Natural killer cell treated with Interleukin-12 subunit alpha and Interleukin-12 subunit beta and Interleukin-15 and Interleukin-18, amount 100 ng/mL, for 72 hours (primary cell): ENCODE measurements around the gene PYGB. TPM values are rescaled to one million over a fixed set of nuclear protein-coding genes. Genes with fewer than 3 reads are reported as not detected.

Experiments used
- ATAC-seq, 2 donors: fragments of 150-1000 bp; cut with Tn5 transposase in 1 of 2; sonication (Bioruptor Pico), chemical (Tn5 transposase) in 1 of 2; 2 replicates each; pipeline ENCODE4 v1.10.0; 2021
- DNase-seq: peaks from one replicate; pipeline ENCODE4 v3.0.0; 2022; ENCODE audit warnings: low spot score
- H3K27ac Mint-ChIP-seq, 2 donors: 1 replicate in 1 of 2; 2 replicates in 1 of 2; pipeline ENCODE4 v1.8.0; 2022; ENCODE audit warnings: mixed read lengths in 2 of 2, mild to moderate bottlenecking in 1 of 2, moderate library complexity in 1 of 2
- H3K27me3 Mint-ChIP-seq, 2 donors: 1 replicate in 1 of 2; 2 replicates in 1 of 2; pipeline ENCODE4 v1.8.0; 2022; ENCODE audit warnings: mixed read lengths in 2 of 2
- H3K36me3 Mint-ChIP-seq: one replicate; pipeline ENCODE4 v1.8.0; 2022; ENCODE audit warnings: mixed read lengths
- H3K4me1 Mint-ChIP-seq, 2 donors: 1 replicate in 1 of 2; 2 replicates in 1 of 2; pipeline ENCODE4 v1.8.0; 2022; ENCODE audit warnings: low read depth in 2 of 2, mixed read lengths in 2 of 2, mild to moderate bottlenecking in 1 of 2
- H3K4me3 Mint-ChIP-seq: one replicate; pipeline ENCODE4 v1.8.0; 2022; ENCODE audit warnings: mixed read lengths
- H3K9me3 Mint-ChIP-seq: 2 replicates; pipeline ENCODE4 v1.8.0; 2022; ENCODE audit warnings: mixed read lengths
- total RNA-seq, 2 donors: library from RNA; stranded (reverse); gene quantifications; one replicate each; pipeline ENCODE4 v1.2.3, GENCODE V29; 2022

PYGB gene
- total RNA-seq, 2 donors from 2014 or later: 35.9 to 40.4 TPM

GRCh38 chr20:25209911-25210310 lies 38.0 kb upstream of the PYGB start:
- ATAC-seq (no peak), DNase-seq (no peak)
- no peak overlapping the region for H3K27ac Mint-ChIP-seq
- no peaks in the 10 kb centered on the region for H3K27me3 Mint-ChIP-seq
- H3K4me1 Mint-ChIP-seq: peaks cover 0 to 2% of the 10 kb centered on the region in 2 donors
- H3K36me3 Mint-ChIP-seq: no peaks in the 10 kb centered on the region
- H3K4me3 Mint-ChIP-seq: no peak overlapping the region
- H3K9me3 Mint-ChIP-seq: no peaks in the 10 kb centered on the region

GRCh38 chr20:25211273-25211672 lies 36.6 kb upstream of the PYGB start:
- Mint-ChIP-seq H3K27me3 (no peaks in the 10 kb centered on the region), H3K36me3 (no peaks in the 10 kb centered on the region), H3K9me3 (no peaks in the 10 kb centered on the region), H3K4me3 (no peak overlapping the region), H3K27ac (no peak overlapping the region), H3K4me1 (no peaks in the 10 kb centered on the region)
- DNase-seq (no peak), ATAC-seq (no peak)

- no peaks in the 10 kb centered on the region for H3K36me3 Mint-ChIP-seq
- no peak overlapping the region for H3K4me3 Mint-ChIP-seq
- H3K27ac Mint-ChIP-seq: no peak overlapping the region
- no peaks in the 10 kb centered on the region for H3K9me3 Mint-ChIP-seq
- ATAC-seq (no peak), DNase-seq (no peak)
- H3K4me1 Mint-ChIP-seq: no peaks in the 10 kb centered on the region
- no peaks in the 10 kb centered on the region for H3K27me3 Mint-ChIP-seq
These were observed 35.6 kb upstream of the PYGB start for GRCh38 chr20:25212242-25212641.

DNA sequence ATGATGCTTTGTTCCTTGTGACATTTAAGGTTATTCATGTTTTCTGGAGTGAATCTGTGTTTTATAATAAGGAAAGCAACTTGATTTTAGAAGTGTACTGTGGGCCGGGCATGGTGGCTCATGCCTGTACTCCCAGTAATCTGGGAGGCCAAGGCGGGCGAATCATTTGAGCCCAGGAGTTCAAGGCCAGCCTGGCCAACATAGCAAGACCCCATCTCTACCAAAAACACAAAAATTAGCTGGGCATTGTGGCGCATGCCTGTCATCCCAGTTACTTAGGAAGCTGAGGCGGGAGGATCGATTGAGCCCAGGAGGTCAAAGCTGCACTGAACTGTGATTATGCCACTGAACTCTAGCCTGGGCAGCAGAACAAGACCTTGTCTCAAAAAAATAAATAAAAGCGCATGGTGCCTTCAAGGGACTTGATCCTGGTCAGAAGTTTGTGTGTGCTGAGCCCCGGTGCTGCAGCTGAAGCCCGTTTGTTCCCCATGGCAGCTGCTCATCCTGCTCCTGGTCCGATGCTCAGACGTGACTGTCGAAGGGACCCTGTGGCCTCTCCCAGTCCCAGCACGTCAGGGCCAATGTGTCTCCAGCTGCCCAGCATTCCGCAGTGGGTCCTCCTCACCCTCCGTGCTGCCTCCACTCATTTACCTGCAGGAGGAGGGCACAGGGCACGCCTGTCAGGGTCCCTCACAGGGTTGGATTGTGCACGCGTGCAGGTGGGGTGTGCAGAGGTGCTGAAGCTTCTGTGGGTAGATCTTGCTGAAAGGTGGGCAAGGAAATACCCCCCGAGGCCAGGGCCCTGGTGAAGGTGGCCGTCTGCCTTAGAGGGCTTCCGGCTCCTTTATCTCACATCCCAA lies 34.1 kb upstream of the PYGB start:
- H3K27me3 Mint-ChIP-seq: no peaks in the 10 kb centered on the region
- no peak overlapping the region for H3K27ac Mint-ChIP-seq
- ATAC-seq (no peak), DNase-seq (no peak)
- no peaks in the 10 kb centered on the region for H3K9me3 Mint-ChIP-seq
- H3K4me1 Mint-ChIP-seq: no peaks in the 10 kb centered on the region
- H3K36me3 Mint-ChIP-seq: no peaks in the 10 kb centered on the region
- no peak overlapping the region for H3K4me3 Mint-ChIP-seq

DNA sequence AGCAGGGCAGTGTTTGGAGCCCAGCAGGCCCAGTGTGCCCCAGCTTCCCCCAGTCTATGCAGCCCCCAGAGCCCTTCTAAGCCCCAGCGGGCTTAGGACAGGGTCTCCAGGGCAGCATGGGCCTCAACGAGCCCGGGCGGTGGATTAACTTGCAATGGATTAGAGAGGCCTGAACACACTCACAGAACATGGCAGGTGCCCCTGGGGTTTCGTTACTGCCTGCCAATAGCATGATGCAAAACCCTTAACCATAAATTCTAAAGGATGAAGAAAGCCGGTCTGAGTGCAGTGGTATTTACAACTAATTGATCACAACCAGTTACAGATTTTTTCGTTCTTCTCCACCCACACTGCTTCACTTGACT lies 33.5 kb upstream of the PYGB start:
- no peaks in the 10 kb centered on the region for H3K4me1 Mint-ChIP-seq
- H3K27ac Mint-ChIP-seq: no peak overlapping the region
- no peaks in the 10 kb centered on the region for H3K9me3 Mint-ChIP-seq
- DNase-seq (no peak), ATAC-seq (no peak)
- no peaks in the 10 kb centered on the region for H3K36me3 Mint-ChIP-seq
- no peak overlapping the region for H3K4me3 Mint-ChIP-seq
- no peaks in the 10 kb centered on the region for H3K27me3 Mint-ChIP-seq

DNA sequence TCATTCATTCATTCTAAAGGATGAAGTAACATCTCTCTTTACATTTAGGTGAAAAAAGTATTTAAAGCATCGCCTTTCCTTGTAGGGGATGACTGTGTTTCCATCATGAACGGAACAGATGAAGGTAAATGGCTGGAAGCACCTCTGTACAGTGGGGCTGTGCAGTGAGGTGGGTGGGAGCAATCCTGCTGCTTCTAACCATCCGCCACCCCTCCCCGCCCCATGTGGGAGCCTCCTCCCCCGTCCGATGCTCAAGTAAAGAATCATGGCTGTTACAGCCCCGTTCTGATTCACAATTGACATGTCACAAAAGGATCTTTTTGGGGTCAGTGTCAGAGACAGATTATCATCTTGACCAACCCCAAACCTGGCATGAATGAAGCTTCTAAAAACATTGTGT lies 33.1 kb upstream of the PYGB start:
- Mint-ChIP-seq H3K27ac (no peak overlapping the region), H3K36me3 (no peaks in the 10 kb centered on the region), H3K9me3 (no peaks in the 10 kb centered on the region), H3K4me1 (no peaks in the 10 kb centered on the region), H3K27me3 (no peaks in the 10 kb centered on the region), H3K4me3 (no peak overlapping the region)
- DNase-seq (no peak), ATAC-seq (no peak)

DNA sequence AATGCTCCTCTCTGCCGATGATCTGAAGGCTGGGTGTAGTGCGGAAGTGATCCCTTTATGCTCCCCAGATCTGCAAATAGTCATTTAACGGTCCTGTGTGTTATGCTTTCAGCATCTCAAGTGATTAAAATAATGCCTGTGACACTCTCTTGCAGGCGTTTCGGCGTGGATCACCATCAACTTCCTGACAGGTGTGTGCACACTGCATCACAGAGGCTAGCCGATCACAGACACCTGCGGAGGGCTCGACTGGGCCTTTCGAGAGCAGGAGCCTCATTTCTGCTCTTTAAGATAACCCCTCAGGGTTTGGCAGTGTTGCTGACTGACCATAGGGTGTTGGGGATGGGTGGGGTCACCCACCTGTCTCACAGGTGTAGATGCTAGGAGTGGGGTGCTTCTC lies 32.4 kb upstream of the PYGB start:
- H3K4me3 Mint-ChIP-seq: no peak overlapping the region
- DNase-seq: no peak
- no peaks in the 10 kb centered on the region for H3K9me3 Mint-ChIP-seq
- no peaks in the 10 kb centered on the region for H3K27me3 Mint-ChIP-seq
- no peaks in the 10 kb centered on the region for H3K36me3 Mint-ChIP-seq
- H3K4me1 Mint-ChIP-seq: no peaks in the 10 kb centered on the region
- no peak overlapping the region for H3K27ac Mint-ChIP-seq
- no peak for ATAC-seq

GRCh38 chr20:25216199-25216945 lies 31.5 kb upstream of the PYGB start:
- Mint-ChIP-seq H3K27me3 (no peaks in the 10 kb centered on the region), H3K27ac (no peak overlapping the region), H3K36me3 (no peaks in the 10 kb centered on the region)

GRCh38 chr20:25217161-25218108 lies 30.4 kb upstream of the PYGB start:
- no peaks in the 10 kb centered on the region for H3K4me1 Mint-ChIP-seq
- H3K36me3 Mint-ChIP-seq: no peaks in the 10 kb centered on the region
- no peak for DNase-seq
- H3K9me3 Mint-ChIP-seq: no peaks in the 10 kb centered on the region
- no peaks in the 10 kb centered on the region for H3K27me3 Mint-ChIP-seq
- no peak overlapping the region for H3K27ac Mint-ChIP-seq
- no peak for ATAC-seq
- H3K4me3 Mint-ChIP-seq: no peak overlapping the region

More at GRCh38 chr20:25216199-25216945, 31.5 kb upstream of the PYGB start:
- H3K9me3 Mint-ChIP-seq: no peaks in the 10 kb centered on the region
- no peaks in the 10 kb centered on the region for H3K4me1 Mint-ChIP-seq
- H3K4me3 Mint-ChIP-seq: no peak overlapping the region
- DNase-seq (no peak), ATAC-seq (no peak)

- Mint-ChIP-seq H3K27me3 (no peaks in the 10 kb centered on the region), H3K4me3 (no peak overlapping the region), H3K27ac (no peak overlapping the region), H3K9me3 (no peaks in the 10 kb centered on the region), H3K4me1 (no peaks in the 10 kb centered on the region), H3K36me3 (no peaks in the 10 kb centered on the region)
- no peak for ATAC-seq
- no peak for DNase-seq
These were observed 29.8 kb upstream of the PYGB start for GRCh38 chr20:25218109-25218486.

- no peak overlapping the region for H3K27ac Mint-ChIP-seq
- no peak for DNase-seq
- no peak for ATAC-seq
- no peaks in the 10 kb centered on the region for H3K27me3 Mint-ChIP-seq
- no peaks in the 10 kb centered on the region for H3K4me1 Mint-ChIP-seq
- H3K4me3 Mint-ChIP-seq: no peak overlapping the region
- H3K9me3 Mint-ChIP-seq: no peaks in the 10 kb centered on the region
- H3K36me3 Mint-ChIP-seq: no peaks in the 10 kb centered on the region
These were observed 29.4 kb upstream of the PYGB start for GRCh38 chr20:25218492-25218891.

DNA sequence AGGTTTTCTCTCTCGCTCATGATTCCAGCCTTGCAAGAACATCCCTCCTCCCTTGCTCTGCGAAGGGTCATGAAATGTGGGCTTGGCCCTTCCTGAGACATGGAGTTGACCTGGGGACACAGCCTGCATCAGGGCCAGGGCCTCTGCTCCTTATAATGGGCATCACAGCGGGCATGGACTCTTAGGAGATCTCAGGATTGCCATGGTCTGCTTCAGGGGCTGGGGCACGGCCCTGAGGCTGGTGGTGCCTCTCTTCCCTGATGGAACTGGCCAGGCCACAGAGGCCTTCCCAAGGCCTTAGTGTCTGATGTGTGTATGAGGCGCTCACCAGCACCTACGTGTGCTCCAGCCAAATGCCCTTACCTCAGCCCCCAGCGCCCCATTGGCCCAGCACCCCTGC lies 28.5 kb upstream of the PYGB start:
- Mint-ChIP-seq H3K27me3 (no peaks in the 10 kb centered on the region), H3K9me3 (no peaks in the 10 kb centered on the region), H3K4me3 (no peak overlapping the region), H3K4me1 (no peaks in the 10 kb centered on the region), H3K36me3 (no peaks in the 10 kb centered on the region), H3K27ac (no peak overlapping the region)
- DNase-seq (no peak), ATAC-seq (no peak)

DNA sequence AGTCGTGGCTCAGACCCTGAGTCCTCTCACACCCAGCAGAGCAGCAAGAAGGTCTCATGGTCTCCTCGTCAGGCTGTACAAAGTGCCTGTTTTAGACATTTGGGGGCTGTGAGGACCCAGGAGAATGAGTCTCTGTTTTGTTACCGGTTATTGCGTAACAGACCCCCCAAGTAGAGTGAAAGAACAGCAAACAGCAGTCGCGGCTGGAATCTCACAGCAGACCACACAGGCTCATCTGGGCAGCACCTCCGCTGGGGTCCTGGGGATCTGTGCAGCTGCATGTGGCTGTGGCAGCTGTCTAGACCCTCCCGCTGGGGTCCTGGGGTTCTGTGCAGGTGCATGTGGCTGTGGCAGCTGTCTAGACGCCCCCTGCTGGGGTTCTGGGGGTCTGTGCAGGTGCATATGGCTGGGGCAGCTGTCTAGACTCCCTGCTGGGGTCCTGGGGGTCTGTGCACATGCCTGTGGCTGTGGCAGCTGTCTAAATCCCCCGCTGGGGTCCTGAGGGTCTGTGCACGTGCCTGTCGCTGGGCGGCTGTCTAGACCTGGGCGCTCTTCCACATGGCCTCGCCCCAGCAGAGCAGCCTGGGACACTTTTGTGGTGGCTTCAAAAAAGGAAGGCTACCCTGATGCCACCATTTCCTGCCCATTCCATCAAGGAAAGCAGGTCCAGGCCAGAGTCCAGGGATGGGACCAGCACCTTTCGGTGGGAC lies 27.7 kb upstream of the PYGB start:
- Mint-ChIP-seq H3K4me1 (no peaks in the 10 kb centered on the region), H3K4me3 (no peak overlapping the region), H3K36me3 (no peaks in the 10 kb centered on the region), H3K27me3 (no peaks in the 10 kb centered on the region), H3K27ac (no peak overlapping the region), H3K9me3 (no peaks in the 10 kb centered on the region)
- ATAC-seq: no peak
- no peak for DNase-seq
